Nephron (organoid): ENCODE results near the gene KRTAP24-1.
A peak's percentile ranks its signal among the peaks of the same experiment; 100 is the strongest.

ENCODE experiments used
- H3K27ac Mint-ChIP-seq, 3 experiments: 2 replicates each; pipeline ENCODE4 v1.8.0; 2020; ENCODE audit warnings: mixed read lengths in 3 of 3, mild to moderate bottlenecking in 2 of 3, moderate library complexity in 1 of 3
- H3K27me3 Mint-ChIP-seq: 2 replicates; pipeline ENCODE4 v1.8.0; 2021; ENCODE audit warnings: low read depth, mild to moderate bottlenecking, moderate library complexity, mixed read lengths
- H3K36me3 Mint-ChIP-seq: 2 replicates; pipeline ENCODE4 v1.8.0; 2020; ENCODE audit warnings: low read depth, mixed read lengths
- H3K4me1 Mint-ChIP-seq: 2 replicates; pipeline ENCODE4 v1.8.0; 2020; ENCODE audit warnings: mixed read lengths
- H3K4me3 Mint-ChIP-seq, 3 experiments: 2 replicates each; pipeline ENCODE4 v1.8.0; 2020; ENCODE audit warnings: mild to moderate bottlenecking in 3 of 3, mixed read lengths in 3 of 3, moderate library complexity in 2 of 3
- H3K9me3 Mint-ChIP-seq: 2 replicates; pipeline ENCODE4 v1.8.0; 2020; ENCODE audit warnings: mixed read lengths
- CTCF ChIP-seq, 3 experiments: fragments of 200-600 bp; sonication (generic); IDR thresholded peaks; one replicate each; pipeline ENCODE4 v1.5.0; 2021; ENCODE audit warnings: antibody characterized with exemption in 3 of 3; ENCODE audit not compliant: unreplicated experiment in 3 of 3

The KRTAP24-1 gene

GRCh38 chr21:30234050-30234449 is 48.7 kb downstream of the KRTAP24-1 start:
- H3K4me3 Mint-ChIP-seq = peak overlapping the region in 1 of 3 experiments; percentile 2
- H3K4me1 Mint-ChIP-seq = peaks cover 18% of the 10 kb centered on the region
- no peaks in the 10 kb centered on the region for H3K27me3 Mint-ChIP-seq
- peak overlapping the region in 2 of 3 experiments; percentile 47 to 61 for H3K27ac Mint-ChIP-seq
- H3K36me3 Mint-ChIP-seq = no peaks in the 10 kb centered on the region
- no peak for TF ChIP-seq CTCF (IDR thresholded peaks at IDR 0.05; ENCODE audit: unreplicated experiment in 3 of 3)
- peaks cover 10% of the 10 kb centered on the region for H3K9me3 Mint-ChIP-seq

- Mint-ChIP-seq H3K36me3 (no peaks in the 10 kb centered on the region), H3K4me1 (peaks cover 18% of the 10 kb centered on the region), H3K9me3 (peaks cover 10% of the 10 kb centered on the region), H3K4me3 (peak overlapping the region in 1 of 3 experiments; percentile 2), H3K27me3 (no peaks in the 10 kb centered on the region), H3K27ac (peak overlapping the region in 2 of 3 experiments; percentile 47 to 61)
- TF ChIP-seq CTCF (IDR thresholded peaks at IDR 0.05; ENCODE audit: unreplicated experiment in 3 of 3) = no peak
Observed at GRCh38 chr21:30233228-30234020, 49.3 kb downstream of the KRTAP24-1 start.

DNA sequence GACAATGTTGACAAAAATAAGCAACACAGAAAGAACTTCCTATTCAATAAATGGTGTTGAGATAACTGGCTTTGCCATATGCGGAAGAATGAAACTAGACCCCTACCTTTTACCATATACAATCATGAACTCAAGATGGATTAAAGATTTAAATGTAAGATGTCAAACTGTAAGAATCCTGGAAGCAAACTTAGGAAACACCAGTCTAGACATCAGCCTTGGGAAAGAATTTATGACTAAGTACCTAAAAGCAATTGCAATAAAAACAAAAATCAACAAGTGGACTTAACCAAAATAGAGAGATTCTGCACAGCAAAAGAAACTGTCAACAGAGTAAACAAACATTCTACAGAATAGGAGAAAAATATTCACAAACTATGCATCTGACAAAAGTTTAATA is 50.7 kb downstream of the KRTAP24-1 start:
- Mint-ChIP-seq H3K27me3 (no peaks in the 10 kb centered on the region), H3K9me3 (peaks cover 10% of the 10 kb centered on the region), H3K36me3 (no peaks in the 10 kb centered on the region), H3K4me3 (no peak overlapping the region), H3K4me1 (peaks cover 27% of the 10 kb centered on the region), H3K27ac (no peak overlapping the region)
- no peak for TF ChIP-seq CTCF (IDR thresholded peaks at IDR 0.05; ENCODE audit: unreplicated experiment in 3 of 3)
